H1 (cell line): ENCODE results near the gene TP53RK. TPM values are rescaled to one million over a fixed set of nuclear protein-coding genes. Genes with fewer than 3 reads are reported as not detected.

Experiments used
- CTCF ChIA-PET: fragments of 300-600 bp; sonication (Branson Sonifier 250); formaldehyde crosslinking; loops from one replicate; lab custom pipeline; 2021; ENCODE audit not compliant: partially characterized antibody; lab: Charles Lee
- POLR2A ChIA-PET: fragments of 300-600 bp; sonication (Branson Sonifier 250); formaldehyde crosslinking; loops from one replicate; lab custom pipeline; 2021; ENCODE audit warnings: inconsistent platforms; ENCODE audit not compliant: partially characterized antibody; lab: Charles Lee
- DNase-seq, 2 experiments: peaks; one replicate each; pipeline versions ENCODE4 v3.0.0 to v3.0.0-alpha.2; 2010 to 2022; ENCODE audit warnings: low spot score in 2 of 2, low read depth in 1 of 2, mixed read lengths in 1 of 2
- FAIRE-seq: peaks from 2 replicates; lab custom pipeline; 2011; peaks lifted over from hg19 to GRCh38; lab: Jason Lieb, UNC
- H2AFZ ChIP-seq: 2 replicates; pipeline ENCODE4 v1.8.1; 2012; ENCODE audit warnings: low read length, inconsistent platforms
- H2AK5ac ChIP-seq: 2 replicates; pipeline ENCODE4 v1.6.1; 2013; ENCODE audit warnings: low read depth, low read length
- H2BK120ac ChIP-seq: replicated peaks from 2 replicates; pipeline ENCODE3; 2013; ENCODE audit warnings: low read depth, low read length, inconsistent platforms
- H2BK12ac ChIP-seq: 2 replicates; pipeline ENCODE4 v1.6.1; 2013; ENCODE audit warnings: low read depth, low read length
- H2BK15ac ChIP-seq: 2 replicates; pipeline ENCODE4 v1.6.1; 2013; ENCODE audit warnings: low read length
- H2BK20ac ChIP-seq: 2 replicates; pipeline ENCODE4 v1.6.1; 2013; ENCODE audit warnings: low read length
- H2BK5ac ChIP-seq: 2 replicates; pipeline ENCODE4 v1.6.1; 2013; ENCODE audit warnings: low read depth, low read length
- H3K14ac ChIP-seq: 2 replicates; pipeline ENCODE4 v1.6.1; 2013; ENCODE audit warnings: inconsistent platforms; ENCODE audit not compliant: insufficient read length
- H3K18ac ChIP-seq: 2 replicates; pipeline ENCODE4 v1.6.1; 2013; ENCODE audit warnings: low read length; ENCODE audit errors: extremely low read depth
- H3K23ac ChIP-seq: 2 replicates; pipeline ENCODE4 v1.6.1; 2013; ENCODE audit warnings: inconsistent platforms; ENCODE audit not compliant: insufficient read length
- H3K23me2 ChIP-seq: 2 replicates; pipeline ENCODE4 v1.6.1; 2013; ENCODE audit warnings: low read depth, low read length
- H3K27ac ChIP-seq: 2 replicates; pipeline ENCODE4 v1.6.1; 2011; ENCODE audit warnings: low read depth, low read length, inconsistent platforms
- H3K27me3 ChIP-seq, 4 experiments: replicated peaks in 1 of 4; 1 replicate in 1 of 4; 2 replicates in 3 of 4; pipeline versions ENCODE4 v1.6.1 to v1.8.1; 2011 to 2013; ENCODE audit warnings: low read length in 3 of 4, mild to moderate bottlenecking in 3 of 4, inconsistent platforms in 2 of 4, mixed read lengths in 2 of 4, moderate library complexity in 1 of 4; ENCODE audit not compliant: control insufficient read depth in 3 of 4, insufficient read depth in 3 of 4; ENCODE audit errors: extremely low read depth in 1 of 4
- H3K36me3 ChIP-seq, 4 experiments: 2 replicates each; pipeline versions ENCODE4 v1.6.1 to v1.8.1; 2011 to 2013; ENCODE audit warnings: mild to moderate bottlenecking in 4 of 4, low read length in 3 of 4, moderate library complexity in 2 of 4, control low read depth in 1 of 4, inconsistent platforms in 1 of 4; ENCODE audit not compliant: insufficient read depth in 4 of 4, control insufficient read depth in 2 of 4
- H3K4ac ChIP-seq: replicated peaks from 2 replicates; pipeline ENCODE3; 2013; ENCODE audit warnings: low read length, low read depth, mixed read lengths, inconsistent platforms; ENCODE audit not compliant: insufficient read length
- H3K4me1 ChIP-seq, 4 experiments: replicated peaks in 1 of 4; 1 replicate in 1 of 4; 2 replicates in 3 of 4; pipeline versions ENCODE4 v1.6.1 to v1.8.1; 2011 to 2013; ENCODE audit warnings: low read length in 3 of 4, inconsistent platforms in 2 of 4, mixed read lengths in 1 of 4; ENCODE audit not compliant: insufficient read depth in 4 of 4, control insufficient read depth in 3 of 4
- H3K4me2 ChIP-seq, 2 experiments: 2 replicates each; pipeline versions ENCODE4 v1.6.1 to v1.8.1; 2011 to 2013; ENCODE audit warnings: low read depth in 2 of 2, low read length in 2 of 2, control low read depth in 1 of 2, inconsistent platforms in 1 of 2, mild to moderate bottlenecking in 1 of 2; ENCODE audit not compliant: insufficient read depth in 1 of 2
- H3K4me3 ChIP-seq, 4 experiments: fragments of 200-600, 300-600 bp in 1 of 4; sonication (generic), shearing (Covaris generic), sonication (Bioruptor Twin) in 1 of 4; 2 replicates each; pipeline versions ENCODE4 v1.5.1 to v1.8.1; 2011 to 2016; ENCODE audit warnings: low read length in 4 of 4, low read depth in 3 of 4, control low read depth in 2 of 4, inconsistent platforms in 2 of 4, mild to moderate bottlenecking in 2 of 4, mixed read lengths in 1 of 4, moderate library complexity in 1 of 4; ENCODE audit not compliant: insufficient read depth in 2 of 4; ENCODE audit errors: extremely low read depth in 1 of 4
- H3K56ac ChIP-seq: replicated peaks from 2 replicates; pipeline ENCODE3; 2013; ENCODE audit warnings: low read depth, mild to moderate bottlenecking, mixed read lengths, low read length, inconsistent platforms; ENCODE audit not compliant: insufficient read length
- H3K79me1 ChIP-seq: 2 replicates; pipeline ENCODE4 v1.6.1; 2013; ENCODE audit warnings: low read depth, low read length, control low read depth
- H3K79me2 ChIP-seq, 2 experiments: 2 replicates each; pipeline versions ENCODE4 v1.6.1 to v1.8.1; 2012 to 2013; ENCODE audit warnings: low read length in 2 of 2, mild to moderate bottlenecking in 2 of 2, inconsistent platforms in 1 of 2; ENCODE audit not compliant: insufficient read depth in 2 of 2, control insufficient read depth in 1 of 2
- H3K9ac ChIP-seq, 4 experiments: replicated peaks in 1 of 4; 1 replicate in 1 of 4; 2 replicates in 3 of 4; pipeline versions ENCODE4 v1.6.1 to v1.8.1; 2011 to 2013; ENCODE audit warnings: low read depth in 3 of 4, low read length in 3 of 4, control low read depth in 2 of 4, mild to moderate bottlenecking in 2 of 4, moderate library complexity in 2 of 4, inconsistent platforms in 1 of 4; ENCODE audit errors: extremely low read depth in 1 of 4
- H3K9me3 ChIP-seq, 2 experiments: 2 replicates each; pipeline versions ENCODE4 v1.6.1 to v1.8.1; 2012 to 2013; ENCODE audit warnings: mild to moderate bottlenecking in 2 of 2, moderate library complexity in 2 of 2, control low read depth in 1 of 2, inconsistent platforms in 1 of 2, low read depth in 1 of 2, low read length in 1 of 2, mixed read lengths in 1 of 2; ENCODE audit not compliant: insufficient read depth in 2 of 2
- H4K20me1 ChIP-seq, 2 experiments: replicated peaks in 1 of 2; 2 replicates each; pipeline versions ENCODE3 to v1.8.1; 2011 to 2013; ENCODE audit warnings: inconsistent platforms in 2 of 2, low read length in 2 of 2, mild to moderate bottlenecking in 1 of 2; ENCODE audit not compliant: insufficient read depth in 2 of 2, control insufficient read depth in 1 of 2
- H4K5ac ChIP-seq: 2 replicates; pipeline ENCODE4 v1.6.1; 2013; ENCODE audit warnings: low read length, low read depth, mixed read lengths, inconsistent platforms; ENCODE audit not compliant: insufficient read length
- H4K8ac ChIP-seq: 2 replicates; pipeline ENCODE4 v1.8.0; 2013; ENCODE audit warnings: mild to moderate bottlenecking, moderate library complexity, low read length, inconsistent platforms; ENCODE audit not compliant: insufficient read depth; ENCODE audit errors: extremely low read depth
- H4K91ac ChIP-seq: replicated peaks from 2 replicates; pipeline ENCODE3; 2013; ENCODE audit warnings: low read length, mixed read lengths, inconsistent platforms; ENCODE audit not compliant: insufficient read length
- CTBP2 ChIP-seq: IDR thresholded peaks from 2 replicates; pipeline ENCODE4 v1.7.0; 2011; ENCODE audit warnings: borderline replicate concordance, mild to moderate bottlenecking, moderate library complexity, mixed read lengths, low read length; ENCODE audit not compliant: insufficient read depth, insufficient read length
- WGBS, 2 experiments: shearing (Covaris generic) in 1 of 2; methylation state at CpG; one replicate each; pipeline versions ENCODE4 v1.1.6 to v1.1.7; 2013 to 2015; ENCODE audit warnings: low lambda C conversion rate in 2 of 2, mixed read lengths in 2 of 2, inconsistent platforms in 1 of 2, low coverage in 1 of 2, missing lambda C conversion rate in 1 of 2; ENCODE audit not compliant: insufficient replicate concordance in 2 of 2, insufficient coverage in 1 of 2, insufficient read length in 1 of 2; ENCODE audit errors: extremely low coverage in 1 of 2, missing lambda C conversion rate in 1 of 2; 5-methylcytosine and 5-hydroxymethylcytosine counted together
- polyA plus RNA-seq, 7 experiments: library from polyadenylated mRNA; depleted of rRNA in 3 of 7; stranded (reverse) in 5 of 7; unstranded in 2 of 7; fragments of >200 nt in 5 of 7; fragments of 200-250 nt in 2 of 7; gene quantifications; 1 replicate in 5 of 7; 2 replicates in 1 of 7; 4 replicates in 1 of 7; pipeline versions ENCODE4 v1.2.1 to v1.2.3, GENCODE V29; 2011 to 2013; ENCODE audit warnings: missing spikeins in 2 of 7, mixed read lengths in 2 of 7
- total RNA-seq: library from RNA; stranded (reverse); fragmentation: NEBNext Ultra II Directional; extraction: Animal tissue kit (Norgen Biotek cat#: 25700); gene quantifications from 2 replicates; pipeline ENCODE4 v1.2.1, GENCODE V29; 2021

The TP53RK gene
- total and polyA plus RNA-seq, 2 of the 8 experiments (the other 6 are each of a cell fraction or from before 2014, with no cell fraction given) = 8.5 to 16.3 TPM

- no peak overlapping the region for H2BK20ac ChIP-seq
- H3K23me2 ChIP-seq = no peaks in the 10 kb centered on the region
- peaks cover 0 to 4% (median 2%) of the 10 kb centered on the region in 4 experiments; a peak in 3 of 7 replicates for H3K4me1 ChIP-seq
- no peaks in the 10 kb centered on the region for H3K79me2 ChIP-seq
- no peak for DNase-seq
- no peak for TF ChIP-seq CTBP2
- TF ChIP-seq, all 59 proteins: peak for 0
- Histone ChIP-seq H3K79me1 (no peaks in the 10 kb centered on the region), H2BK120ac (no peak overlapping the region), H3K14ac (no peak overlapping the region), H2AK5ac (no peak overlapping the region), H3K4me2 (no peak overlapping the region), H4K20me1 (peaks cover 0 to 1% of the 10 kb centered on the region in 2 experiments), H4K5ac (no peak overlapping the region), H2BK5ac (no peak overlapping the region), H2BK15ac (no peak overlapping the region), H4K8ac (no peak overlapping the region), H3K56ac (no peak overlapping the region), H3K4ac (no peak overlapping the region), H3K9me3 (no peaks in the 10 kb centered on the region), H3K36me3 (no peaks in the 10 kb centered on the region), H4K91ac (no peak overlapping the region), H3K27me3 (no peaks in the 10 kb centered on the region), H3K4me3 (no peak overlapping the region), H3K27ac (no peak overlapping the region), H3K18ac (no peak overlapping the region), H2BK12ac (no peak overlapping the region), H3K9ac (no peak overlapping the region), H2AFZ (no peak overlapping the region), H3K23ac (no peak overlapping the region)
- POLR2A ChIA-PET = interaction anchor here (1.0 to 1.6 kb wide), 2 partner anchors 10 to 12 kb away, joined by 4 read pairs; no protein-coding TSS in a partner anchor
- WGBS, 2 experiments = 96% methylated on average over 5 of the region's 5 CpGs; no CpG with 5 or more reads in 1 of the 2 experiments
- FAIRE-seq = no peak
- CTCF ChIA-PET = interaction anchor here (0.6 to 2.8 kb wide), 5 partner anchors 8 to 121 kb away, joined by 3 to 10 read pairs (median 3); partner anchors contain the start of gene SLC13A3
Measured at GRCh38 chr20:46642969-46643343, 46.3 kb downstream of the TP53RK start.
